Measurements from ENCODE around the gene KCNS3.
"Not testable (repeated sequence)": the region's sequence is repeated elsewhere in the genome, so short reads cannot be mapped to it uniquely, and the experiment has no call there.

Gene KCNS3

GRCh38 chr2:17947113-17947512, 68.6 kb downstream of the KCNS3 start:
- no peak for DNase-seq

GRCh38 chr2:17950006-17950405, 71.5 kb downstream of the KCNS3 start:
- DNase-seq: no peak

- no peak for DNase-seq
These were observed 73.1 kb downstream of the KCNS3 start for GRCh38 chr2:17951563-17951962.

GRCh38 chr2:17958466-17959092, 80.1 kb downstream of the KCNS3 start:
- no peak for DNase-seq

GRCh38 chr2:17959356-17959755, 80.9 kb downstream of the KCNS3 start:
- DNase-seq: no peak

GRCh38 chr2:17959833-17960232, 81.4 kb downstream of the KCNS3 start:
- no peak for DNase-seq

GRCh38 chr2:17960925-17961324, 82.5 kb downstream of the KCNS3 start:
- DNase-seq: no peak

GRCh38 chr2:17961789-17962188, 83.3 kb downstream of the KCNS3 start:
- no peak for DNase-seq

- DNase-seq: no peak
These were observed 84.4 kb downstream of the KCNS3 start for GRCh38 chr2:17962876-17963275.

GRCh38 chr2:17963571-17963970, 85.1 kb downstream of the KCNS3 start:
- DNase-seq: not testable (repeated sequence)

GRCh38 chr2:17965196-17965595, 86.7 kb downstream of the KCNS3 start:
- no peak for DNase-seq

GRCh38 chr2:17966798-17967197, 88.3 kb downstream of the KCNS3 start:
- DNase-seq: no peak

- DNase-seq: no peak
These were observed 91.2 kb downstream of the KCNS3 start for GRCh38 chr2:17969661-17970060.

- no peak for DNase-seq
These were observed 93.2 kb downstream of the KCNS3 start for GRCh38 chr2:17971531-17972125.

- no peak for DNase-seq
These were observed 94.5 kb downstream of the KCNS3 start for GRCh38 chr2:17972991-17973390.

GRCh38 chr2:17975401-17975800, 96.9 kb downstream of the KCNS3 start:
- DNase-seq: no peak

- DNase-seq: no peak
These were observed 98.6 kb downstream of the KCNS3 start for GRCh38 chr2:17976871-17977746.

- no peak for DNase-seq
These were observed 101.2 kb downstream of the KCNS3 start for GRCh38 chr2:17979707-17980106.

GRCh38 chr2:17981936-17982335, 103.5 kb downstream of the KCNS3 start:
- no peak for DNase-seq
